HT1080 (cell line): ENCODE results near the gene GCC1. TPM values are rescaled to one million over a fixed set of nuclear protein-coding genes. Genes with fewer than 3 reads are reported as not detected.
A peak's percentile ranks its signal among the peaks of the same experiment; 100 is the strongest.

Source experiments
- DNase-seq: peaks from one replicate; pipeline ENCODE4 v3.0.0-alpha.2; 2015; ENCODE audit warnings: low read depth
- polyA plus RNA-seq, 2 experiments: library from polyadenylated mRNA; depleted of rRNA; stranded (reverse); fragments of >200 nt; gene quantifications; 2 replicates each; pipeline ENCODE4 v1.2.3, GENCODE V29; 2015
- total RNA-seq: library from RNA; depleted of rRNA; stranded (reverse); fragments of >200 nt; shearing (Covaris generic); gene quantifications from 2 replicates; pipeline ENCODE4 v1.2.3, GENCODE V29; 2014; rRNA removed

Gene GCC1
- 12.5 and 13.6 TPM in 2 replicates for total RNA-seq
- polyA plus RNA-seq (2015; cell fraction: cytosol; rRNA removed): 10.1 and 10.8 TPM in 2 replicates
- 10.0 and 10.5 TPM in 2 replicates for polyA plus RNA-seq (2015; cell fraction: nucleus; rRNA removed)

DNA sequence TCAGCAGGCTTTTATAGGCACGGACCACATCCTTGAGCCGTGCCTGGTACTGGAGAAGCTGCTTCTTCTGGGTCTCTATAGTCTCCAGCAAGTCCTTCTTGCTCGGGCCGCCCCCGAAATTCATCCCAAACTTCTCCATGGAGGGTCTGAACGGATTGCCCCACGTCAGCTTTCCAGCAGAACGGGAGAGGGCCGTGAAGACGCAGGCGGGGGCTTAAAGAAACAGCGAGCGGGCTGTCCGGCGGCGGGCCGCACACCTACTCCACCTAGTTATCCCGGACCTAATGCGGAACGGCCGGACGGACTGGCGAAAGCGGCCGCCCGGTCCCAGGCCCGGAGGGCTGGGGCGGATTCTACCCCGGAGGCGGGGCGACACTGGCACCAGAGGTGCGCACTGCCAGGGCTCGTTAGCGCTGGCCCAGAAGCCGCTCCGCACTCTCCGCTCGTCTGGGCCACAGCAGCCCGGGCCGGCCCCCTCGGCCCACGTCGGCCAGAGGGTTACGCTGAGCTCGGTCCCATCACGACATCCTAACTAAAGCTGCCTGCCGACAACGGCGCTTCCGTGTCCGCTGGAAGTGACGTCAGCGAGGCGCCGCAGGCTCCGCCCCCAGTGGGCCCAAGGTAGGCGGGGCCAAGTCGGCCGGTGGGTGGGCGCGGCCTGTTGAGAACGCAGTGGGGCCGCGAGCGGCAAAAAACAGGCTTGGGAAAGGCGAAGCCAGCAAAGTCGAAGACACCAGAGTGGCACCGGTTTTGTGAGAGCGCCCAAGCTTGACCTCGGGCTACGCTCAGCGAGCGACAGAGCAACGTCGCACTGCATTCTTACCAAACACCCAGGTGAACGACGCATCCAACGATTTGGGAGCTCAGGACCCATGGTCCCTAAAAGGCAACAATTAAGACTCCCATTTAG lies at the start of gene GCC1:
Gene GCC1, minus strand, starts transcription at position 553 of the 910 bp plus-strand sequence. Its CDS starts 414 bp downstream, at position 139.
- DNase-seq: peak; percentile 78

DNA sequence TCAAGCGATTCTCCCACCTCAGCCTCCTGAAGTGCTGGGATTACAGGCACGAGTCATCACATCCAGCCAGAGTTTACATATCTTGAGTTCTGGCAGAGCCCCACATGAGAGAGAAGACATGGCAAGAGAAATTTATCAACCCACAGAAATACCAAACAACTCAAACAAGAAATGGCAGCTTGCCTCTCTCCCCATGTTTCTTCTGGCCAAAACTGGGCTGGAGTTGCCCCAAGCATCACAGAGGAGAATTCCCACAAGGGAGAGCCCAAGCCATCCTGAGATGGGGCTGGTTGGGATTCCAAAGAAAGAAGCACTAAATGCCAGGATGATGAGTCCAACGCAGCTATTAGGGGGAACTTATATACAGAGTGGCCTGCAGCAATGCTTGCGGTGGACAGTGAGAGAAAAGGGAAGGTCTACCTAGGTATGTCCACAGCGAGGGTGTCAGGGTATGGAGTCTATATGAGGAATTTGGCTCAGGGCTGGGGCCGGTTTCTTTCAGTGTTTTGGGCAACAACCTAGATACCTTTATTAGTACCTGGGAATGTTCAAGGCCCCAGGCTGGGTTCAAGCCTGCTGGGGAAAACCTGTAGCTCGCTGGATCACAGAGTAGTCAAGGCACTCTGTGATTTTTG lies 47.0 kb upstream of the GCC1 start:
- no peak for DNase-seq

GRCh38 chr7:127629268-127629854 lies 44.0 kb upstream of the GCC1 start:
- no peak for DNase-seq

DNA sequence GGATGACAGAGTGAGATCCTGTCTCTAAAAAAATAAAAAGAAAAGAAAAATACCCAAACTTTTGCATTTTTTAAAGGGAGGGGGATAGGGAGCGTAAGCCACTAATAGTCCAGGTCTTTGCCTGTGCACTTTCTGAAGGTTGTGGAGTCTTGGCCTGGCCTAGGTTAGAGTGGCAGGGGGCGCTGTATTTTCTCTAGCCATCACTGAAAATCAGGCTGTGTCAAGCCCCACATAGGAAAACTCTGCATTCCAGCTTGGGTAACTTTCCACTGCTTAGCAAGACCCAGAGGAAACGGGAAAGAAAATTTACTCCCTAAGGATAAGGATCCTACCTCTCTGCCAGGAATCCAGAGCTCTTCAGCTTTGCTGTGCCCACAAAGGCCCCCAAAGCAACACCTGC lies 43.0 kb upstream of the GCC1 start:
- no peak for DNase-seq

GRCh38 chr7:127625331-127625730 lies 39.9 kb upstream of the GCC1 start:
- no peak for DNase-seq

DNA sequence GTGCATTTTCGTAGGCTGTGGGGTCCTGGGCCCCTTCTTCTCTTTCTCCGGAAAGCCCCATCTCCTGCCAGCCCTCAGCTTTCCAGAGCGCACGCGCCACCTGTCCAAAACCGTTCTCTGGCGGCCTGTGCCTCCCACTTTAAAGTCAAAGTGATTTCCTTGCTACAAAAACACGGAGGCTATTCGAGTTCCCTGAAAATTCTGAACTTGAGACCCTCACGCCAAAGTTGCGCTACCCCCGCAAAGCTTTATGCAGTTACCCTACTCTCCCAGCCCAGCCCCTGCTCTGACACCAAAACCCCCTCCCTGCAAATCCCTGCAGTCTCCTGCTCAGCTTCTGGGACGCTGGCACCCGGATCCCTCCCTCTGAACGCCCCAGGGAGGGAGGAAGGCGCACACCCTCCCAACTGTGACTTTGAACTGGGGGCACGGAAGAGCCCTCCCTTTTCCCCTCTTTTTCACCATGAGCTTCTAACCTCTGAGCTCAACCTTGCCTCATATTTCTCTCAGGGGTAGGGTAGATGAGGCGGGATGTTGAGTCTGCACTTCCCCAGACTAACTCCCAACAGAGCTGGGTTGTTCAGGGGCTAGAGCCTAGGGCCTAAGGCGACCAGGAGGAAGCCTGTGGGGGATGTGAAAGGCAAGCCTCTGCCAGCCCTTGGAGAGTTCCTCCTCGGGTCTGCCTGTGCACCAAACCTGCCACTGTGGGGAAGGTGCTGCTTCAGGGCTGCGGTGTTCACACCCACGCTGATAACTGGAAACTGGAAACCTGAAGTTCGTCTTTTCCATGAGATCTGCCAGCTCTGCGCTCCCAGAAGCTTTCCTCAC lies 35.2 kb upstream of the GCC1 start:
- no peak for DNase-seq

GRCh38 chr7:127619681-127620405 lies 34.4 kb upstream of the GCC1 start:
- DNase-seq: no peak

GRCh38 chr7:127618775-127619174 lies 33.4 kb upstream of the GCC1 start:
- no peak for DNase-seq

DNA sequence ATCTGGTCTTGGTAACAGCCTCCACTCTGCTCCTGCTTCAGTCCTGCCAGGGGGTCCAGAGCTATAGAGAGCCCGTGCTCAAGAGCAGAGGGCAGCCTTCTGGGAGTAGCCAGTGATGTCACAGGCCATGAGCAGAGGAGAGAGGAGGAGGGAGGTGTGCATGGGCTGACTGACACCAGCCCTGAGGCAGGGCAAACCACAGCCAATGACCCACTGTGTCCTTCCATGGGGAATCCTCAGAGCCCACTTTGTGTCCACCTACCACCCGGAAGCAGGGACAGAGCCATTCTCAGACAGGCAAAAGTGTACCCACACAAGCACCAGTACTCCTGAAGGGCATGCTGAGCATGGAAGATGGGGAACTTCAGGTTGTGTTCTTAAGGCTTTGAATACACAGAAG lies 32.6 kb upstream of the GCC1 start, which contains the start of gene PAX4:
Gene PAX4, minus strand, starts transcription at position 101 of the 400 bp plus-strand sequence. CDS start 2,214 bp downstream, outside the sequence.
- DNase-seq: no peak

DNA sequence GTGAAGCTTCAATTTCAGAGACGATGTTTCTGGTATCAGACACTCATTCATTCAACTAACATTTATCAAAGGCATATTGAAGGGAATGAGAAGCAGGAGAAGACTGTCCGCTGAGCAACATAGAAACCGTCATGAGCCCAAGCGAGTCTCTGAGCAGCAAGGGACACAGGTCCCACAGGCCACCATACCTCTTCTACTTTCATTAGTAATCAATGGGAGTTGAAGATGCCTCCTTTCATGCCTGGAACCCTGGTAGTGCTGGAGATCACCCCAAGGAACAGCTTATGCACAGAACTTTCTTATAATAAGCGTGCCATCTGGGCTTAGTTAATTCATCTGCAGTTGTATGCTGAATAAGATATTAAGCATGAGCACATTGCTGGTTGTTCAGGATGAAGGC lies 31.3 kb upstream of the GCC1 start:
- no peak for DNase-seq

DNA sequence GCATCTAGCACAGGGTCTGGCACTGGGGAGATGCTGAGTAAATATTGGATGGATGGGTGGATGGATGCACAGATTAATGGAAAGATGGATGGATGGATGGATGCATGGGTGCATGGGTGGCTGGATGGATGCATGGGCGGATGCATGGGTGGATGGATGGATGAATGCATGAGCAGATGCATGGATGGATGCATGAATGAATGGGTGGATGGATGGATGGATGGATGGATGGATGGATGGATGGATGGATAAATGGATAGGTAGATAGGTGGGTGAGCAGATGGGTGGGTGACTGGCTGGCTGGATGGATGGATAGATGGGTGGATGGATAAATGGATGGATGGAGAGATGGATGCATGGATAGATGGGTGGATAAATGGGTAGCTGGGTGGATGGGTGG lies 26.9 kb upstream of the GCC1 start:
- no peak for DNase-seq

GRCh38 chr7:127609297-127609696 lies 23.9 kb upstream of the GCC1 start:
- no peak for DNase-seq

GRCh38 chr7:127608446-127608845 lies 23.1 kb upstream of the GCC1 start:
- no peak for DNase-seq

- DNase-seq: no peak
Observed at GRCh38 chr7:127600885-127601284, 15.5 kb upstream of the GCC1 start.

DNA sequence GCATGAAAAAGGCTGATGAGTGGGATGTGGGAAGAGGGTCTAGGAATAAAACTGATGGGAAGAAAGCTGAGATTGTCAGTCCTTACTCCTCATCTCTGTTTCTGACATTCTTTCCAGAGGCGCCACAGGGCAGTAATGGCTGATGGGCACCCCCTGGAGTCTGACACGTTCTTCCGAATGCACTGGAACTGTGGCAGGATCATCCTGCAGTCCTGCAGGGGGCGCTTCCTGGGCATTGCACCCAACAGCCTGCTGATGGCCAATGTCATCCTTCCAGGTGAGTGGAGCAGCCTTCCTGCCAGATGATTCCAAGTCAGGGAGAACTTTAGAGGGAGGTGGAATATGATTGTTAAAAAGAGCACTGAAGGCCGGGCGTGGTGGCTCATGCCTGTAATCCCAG lies 12.9 kb upstream of the GCC1 start:
- peak; percentile 26 for DNase-seq

GRCh38 chr7:127595737-127596136 lies 10.3 kb upstream of the GCC1 start:
- no peak for DNase-seq

DNA sequence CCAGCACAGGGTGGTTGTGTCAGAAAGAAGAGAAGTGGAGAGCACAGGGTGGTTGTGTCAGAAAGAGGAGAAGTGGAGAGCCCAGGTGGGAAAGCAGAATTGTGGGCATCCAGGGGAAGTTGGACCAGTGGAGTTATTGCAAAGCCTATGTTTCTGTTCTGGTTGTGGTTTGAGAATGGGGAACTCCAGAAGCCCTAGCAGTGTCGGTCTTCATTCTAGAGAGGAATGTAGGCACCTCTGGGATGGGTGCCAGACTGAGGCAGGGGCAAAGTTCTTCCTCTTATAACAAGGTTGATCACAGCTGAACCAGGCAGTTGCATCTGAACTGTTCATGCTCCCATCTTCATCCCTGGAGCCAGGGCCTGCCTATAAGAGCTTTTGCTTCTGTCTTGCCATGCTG lies 9.1 kb upstream of the GCC1 start:
- no peak for DNase-seq

GRCh38 chr7:127592550-127592949 lies 7.2 kb upstream of the GCC1 start:
- no peak for DNase-seq

DNA sequence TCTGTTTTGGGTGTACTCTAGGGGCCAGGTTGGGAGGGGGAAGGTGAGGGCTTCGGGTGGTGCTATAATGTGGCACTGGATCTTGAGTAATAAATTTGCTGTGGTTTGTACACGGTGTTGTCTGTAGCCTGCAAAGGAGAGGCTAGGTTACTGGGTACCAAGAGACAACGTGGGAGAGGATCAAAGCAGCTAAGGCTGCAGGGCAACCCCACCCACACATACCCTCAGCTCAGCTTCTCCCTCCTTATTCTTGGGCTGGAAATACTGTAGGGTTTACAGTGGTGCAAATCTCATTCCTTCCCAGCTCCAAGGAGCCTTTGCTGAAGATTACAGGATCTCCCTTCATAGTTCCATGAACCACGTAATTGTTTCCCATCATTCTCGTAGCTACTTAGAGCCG lies 6.2 kb upstream of the GCC1 start:
- DNase-seq: no peak

DNA sequence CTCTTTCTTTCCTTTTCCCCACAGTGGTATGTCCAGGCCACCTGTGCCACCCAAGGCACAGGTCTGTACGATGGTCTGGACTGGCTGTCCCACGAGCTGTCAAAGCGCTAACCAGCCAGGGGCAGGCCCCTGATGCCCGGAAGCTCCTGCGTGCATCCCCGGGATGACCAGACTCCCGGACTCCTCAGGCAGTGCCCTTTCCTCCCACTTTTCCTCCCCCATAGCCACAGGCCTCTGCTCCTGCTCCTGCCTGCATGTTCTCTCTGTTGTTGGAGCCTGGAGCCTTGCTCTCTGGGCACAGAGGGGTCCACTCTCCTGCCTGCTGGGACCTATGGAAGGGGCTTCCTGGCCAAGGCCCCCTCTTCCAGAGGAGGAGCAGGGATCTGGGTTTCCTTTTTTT lies 5.8 kb upstream of the GCC1 start:
- no peak for DNase-seq
